ENCODE measurements around the gene HLA-DQB1. TPM values are rescaled to one million over a fixed set of nuclear protein-coding genes. Genes with fewer than 3 reads are reported as not detected.
A peak's percentile ranks its signal among the peaks of the same experiment; 100 is the strongest.
"Not testable (repeated sequence)": the region's sequence is repeated elsewhere in the genome, so short reads cannot be mapped to it uniquely, and the experiment has no call there.

HLA-DQB1 gene
- total and polyA plus RNA-seq, 3 experiments from 2014 or later: 4.3 to 22.7 (median 16.0) TPM

DNA sequence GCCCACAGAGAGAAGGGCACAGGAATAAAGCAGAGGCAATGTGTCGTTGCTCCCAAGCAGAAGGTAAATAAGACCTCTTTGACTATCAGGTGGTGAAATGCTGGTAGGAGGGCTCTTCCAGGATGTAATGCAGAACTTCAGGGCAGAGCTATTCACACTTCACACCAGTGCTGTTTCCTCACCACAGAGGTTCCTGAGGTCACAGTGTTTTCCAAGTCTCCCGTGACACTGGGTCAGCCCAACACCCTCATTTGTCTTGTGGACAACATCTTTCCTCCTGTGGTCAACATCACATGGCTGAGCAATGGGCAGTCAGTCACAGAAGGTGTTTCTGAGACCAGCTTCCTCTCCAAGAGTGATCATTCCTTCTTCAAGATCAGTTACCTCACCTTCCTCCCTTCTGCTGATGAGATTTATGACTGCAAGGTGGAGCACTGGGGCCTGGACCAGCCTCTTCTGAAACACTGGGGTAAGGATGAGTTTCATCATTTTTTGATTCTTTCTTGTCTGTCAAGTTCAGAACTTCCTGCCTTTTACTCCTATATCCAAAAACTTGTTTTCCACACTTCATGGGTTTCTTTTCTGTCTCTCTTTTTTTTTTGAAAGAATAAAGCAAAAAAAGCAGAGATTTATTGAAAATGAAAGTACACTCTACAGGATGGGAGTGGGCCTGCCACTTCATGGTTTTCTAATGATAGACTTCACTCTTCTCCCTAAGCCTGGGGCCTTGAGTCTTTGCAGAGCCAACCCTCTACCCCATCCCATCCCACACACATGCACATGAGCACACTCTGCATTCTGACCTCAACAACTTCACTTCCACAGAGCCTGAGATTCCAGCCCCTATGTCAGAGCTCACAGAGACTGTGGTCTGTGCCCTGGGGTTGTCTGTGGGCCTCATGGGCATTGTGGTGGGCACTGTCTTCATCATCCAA lies 24.4 kb downstream of the HLA-DQB1 start:
- H3K27me3 Mint-ChIP-seq; H3K36me3 Mint-ChIP-seq; H3K4me3 ChIP-seq (ENCODE audit: low read length); H3K9me3 ChIP-seq (ENCODE audit: low read length); CTCF ChIA-PET; H3K36me3 ChIP-seq (ENCODE audit: insufficient read depth, low read length); H3K4me1 ChIP-seq (ENCODE audit: insufficient read depth, low read length); H3K27ac ChIP-seq (ENCODE audit: low read depth, low read length); H3K9me3 Mint-ChIP-seq; H3K27me3 ChIP-seq (ENCODE audit: insufficient read depth, low read length, poor library complexity, severe bottlenecking); POLR2A ChIA-PET; DNase-seq: not testable (repeated sequence)
- Mint-ChIP-seq H3K27ac (peak overlapping the region in 6 of 8 donors; percentile 9 to 85 (median 47)), H3K4me1 (peaks cover 13 to 56% (median 46%) of the 10 kb centered on the region in 3 donors), H3K4me3 (peak overlapping the region in 4 of 7 donors; percentile 10 to 26 (median 15))

DNA sequence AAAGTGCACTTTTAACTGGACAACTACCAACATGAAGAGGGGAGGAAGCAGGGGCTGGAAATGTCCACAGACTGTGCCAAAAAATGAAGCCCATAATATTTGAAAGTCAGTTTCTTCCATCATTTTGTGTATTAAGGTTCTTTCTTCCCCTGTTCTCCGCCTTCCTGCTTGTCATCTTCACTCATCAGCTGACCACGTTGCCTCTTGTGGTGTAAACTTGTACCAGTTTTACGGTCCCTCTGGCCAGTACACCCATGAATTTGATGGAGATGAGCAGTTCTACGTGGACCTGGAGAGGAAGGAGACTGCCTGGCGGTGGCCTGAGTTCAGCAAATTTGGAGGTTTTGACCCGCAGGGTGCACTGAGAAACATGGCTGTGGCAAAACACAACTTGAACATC lies 25.3 kb downstream of the HLA-DQB1 start:
- peaks cover 0 to 4% of the 10 kb centered on the region in 2 donors for H3K27me3 Mint-ChIP-seq
- H3K9me3 Mint-ChIP-seq: no peaks in the 10 kb centered on the region
- H3K27ac ChIP-seq (ENCODE audit: low read depth, low read length): no peak overlapping the region
- H3K36me3 ChIP-seq (ENCODE audit: insufficient read depth, low read length): no peaks in the 10 kb centered on the region
- H3K27ac Mint-ChIP-seq: peak overlapping the region in 3 of 8 donors; percentile 4 to 82 (median 80)
- H3K36me3 Mint-ChIP-seq: peaks cover 0 to 5% (median 0%) of the 10 kb centered on the region in 3 donors
- no peak overlapping the region for H3K4me3 ChIP-seq (ENCODE audit: low read length)
- H3K4me1 Mint-ChIP-seq: peaks cover 13 to 59% (median 48%) of the 10 kb centered on the region in 3 donors
- H3K4me1 ChIP-seq (ENCODE audit: insufficient read depth, low read length): peaks cover 6% of the 10 kb centered on the region
- CTCF ChIA-PET: no interaction called here
- peak overlapping the region in 1 of 7 donors; percentile 3 for H3K4me3 Mint-ChIP-seq
- no peak for DNase-seq
- no peaks in the 10 kb centered on the region for H3K27me3 ChIP-seq (ENCODE audit: insufficient read depth, low read length, poor library complexity, severe bottlenecking)
- H3K9me3 ChIP-seq (ENCODE audit: low read length): no peaks in the 10 kb centered on the region
- POLR2A ChIA-PET: no interaction called here

DNA sequence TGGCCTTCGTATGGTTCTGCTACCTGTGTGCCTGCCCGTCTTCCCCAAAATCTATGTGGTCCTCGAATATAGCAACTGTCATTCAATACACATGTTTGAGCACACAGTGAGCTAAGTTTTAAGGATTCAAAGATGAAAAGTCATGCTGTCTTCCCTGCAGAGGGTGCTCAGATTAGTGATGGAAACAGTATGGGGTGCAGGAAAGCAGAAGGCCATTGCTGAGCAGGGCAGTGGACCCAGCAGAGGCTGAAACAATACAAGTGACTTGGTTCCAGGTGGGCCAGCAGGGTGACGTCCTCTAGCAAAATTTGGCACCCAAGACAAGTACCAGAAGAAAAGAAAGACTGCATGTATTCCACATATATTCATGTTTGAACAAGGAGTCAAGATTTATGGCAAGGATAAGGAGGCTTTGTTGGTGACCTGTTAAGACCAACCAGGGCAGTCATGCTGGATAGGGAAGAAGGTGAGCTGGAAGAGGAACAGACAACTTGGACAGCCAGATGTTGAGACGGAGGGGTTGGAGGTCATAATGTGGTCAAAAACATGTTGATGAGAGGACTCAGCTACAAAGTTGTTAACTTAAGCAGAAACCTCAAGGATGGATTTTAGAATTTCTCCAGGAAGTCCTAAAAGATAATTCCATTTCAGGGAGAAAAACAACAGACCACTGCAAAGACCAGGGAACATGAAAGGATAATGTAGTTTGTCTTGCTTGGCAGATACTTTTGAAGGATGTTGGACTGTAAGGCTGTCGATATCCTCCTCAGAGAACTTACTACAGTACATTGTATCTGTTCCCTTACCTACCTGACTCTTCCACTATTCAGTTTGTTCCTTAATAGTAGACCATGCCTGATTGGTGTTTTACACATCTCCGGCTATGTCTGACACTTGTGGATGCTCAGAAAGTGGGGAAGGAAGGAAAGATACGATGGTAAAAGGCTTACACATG lies 26.7 kb downstream of the HLA-DQB1 start:
- H3K36me3 ChIP-seq (ENCODE audit: insufficient read depth, low read length): no peaks in the 10 kb centered on the region
- peaks cover 6% of the 10 kb centered on the region for H3K4me1 ChIP-seq (ENCODE audit: insufficient read depth, low read length)
- CTCF ChIA-PET: no interaction called here
- Mint-ChIP-seq H3K36me3 (no peaks in the 10 kb centered on the region), H3K9me3 (no peaks in the 10 kb centered on the region), H3K27me3 (peaks cover 2 to 6% of the 10 kb centered on the region in 2 donors), H3K4me1 (peaks cover 13 to 59% (median 50%) of the 10 kb centered on the region in 3 donors), H3K4me3 (peak overlapping the region in 6 of 7 donors; percentile 5 to 80 (median 56)), H3K27ac (peak overlapping the region in 5 of 8 donors; percentile 37 to 91 (median 67))
- DNase-seq: no peak
- H3K4me3 ChIP-seq (ENCODE audit: low read length): no peak overlapping the region
- no peaks in the 10 kb centered on the region for H3K27me3 ChIP-seq (ENCODE audit: insufficient read depth, low read length, poor library complexity, severe bottlenecking)
- POLR2A ChIA-PET: no interaction called here
- no peaks in the 10 kb centered on the region for H3K9me3 ChIP-seq (ENCODE audit: low read length)
- no peak overlapping the region for H3K27ac ChIP-seq (ENCODE audit: low read depth, low read length)

DNA sequence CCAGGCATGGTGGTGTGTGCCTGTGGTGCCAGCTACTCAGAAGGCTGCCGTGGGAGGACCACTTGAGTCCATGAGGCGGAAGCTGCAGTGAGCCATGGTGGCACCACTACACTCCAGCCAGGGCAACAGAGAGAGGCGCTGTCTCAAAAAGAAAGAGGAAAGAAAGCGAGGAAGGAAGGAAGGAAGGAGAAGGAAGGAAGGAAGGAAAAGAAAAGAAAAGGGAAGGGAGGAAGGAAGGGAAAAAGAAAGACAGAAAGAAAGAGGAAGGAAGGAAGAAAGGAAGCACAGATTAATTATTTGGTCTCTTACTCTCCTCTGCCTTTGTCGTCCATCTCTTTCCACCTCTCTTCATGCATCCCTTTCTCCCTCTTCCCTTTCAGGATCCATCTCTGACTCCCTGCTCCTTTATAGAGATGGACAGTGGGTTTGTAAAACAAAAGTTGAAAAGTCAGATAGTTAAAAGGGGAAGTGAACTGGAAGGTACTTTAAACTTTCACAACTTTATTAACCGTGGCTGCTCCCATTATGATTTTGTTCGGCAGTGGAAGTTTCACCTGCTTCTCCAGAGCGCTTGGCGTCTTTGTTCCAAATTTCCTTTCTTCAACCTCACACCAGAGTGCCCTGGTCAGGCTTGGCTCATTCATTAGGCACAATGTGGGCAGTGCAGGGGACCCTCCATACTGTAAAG lies 27.8 kb downstream of the HLA-DQB1 start:
- Mint-ChIP-seq H3K4me3 (peak overlapping the region in 6 of 7 donors; percentile 47 to 93 (median 78)), H3K4me1 (peaks cover 16 to 59% (median 58%) of the 10 kb centered on the region in 3 donors), H3K9me3 (no peaks in the 10 kb centered on the region), H3K27ac (peak overlapping the region in 5 of 8 donors; percentile 32 to 88 (median 74)), H3K36me3 (no peaks in the 10 kb centered on the region), H3K27me3 (peaks cover 2 to 6% of the 10 kb centered on the region in 2 donors)
- H3K4me3 ChIP-seq (ENCODE audit: low read length): no peak overlapping the region
- no peaks in the 10 kb centered on the region for H3K27me3 ChIP-seq (ENCODE audit: insufficient read depth, low read length, poor library complexity, severe bottlenecking)
- CTCF ChIA-PET: no interaction called here
- H3K27ac ChIP-seq (ENCODE audit: low read depth, low read length): peak overlapping the region; percentile 16
- peaks cover 6% of the 10 kb centered on the region for H3K4me1 ChIP-seq (ENCODE audit: insufficient read depth, low read length)
- no peak for DNase-seq
- H3K9me3 ChIP-seq (ENCODE audit: low read length): no peaks in the 10 kb centered on the region
- H3K36me3 ChIP-seq (ENCODE audit: insufficient read depth, low read length): no peaks in the 10 kb centered on the region
- POLR2A ChIA-PET: no interaction called here

DNA sequence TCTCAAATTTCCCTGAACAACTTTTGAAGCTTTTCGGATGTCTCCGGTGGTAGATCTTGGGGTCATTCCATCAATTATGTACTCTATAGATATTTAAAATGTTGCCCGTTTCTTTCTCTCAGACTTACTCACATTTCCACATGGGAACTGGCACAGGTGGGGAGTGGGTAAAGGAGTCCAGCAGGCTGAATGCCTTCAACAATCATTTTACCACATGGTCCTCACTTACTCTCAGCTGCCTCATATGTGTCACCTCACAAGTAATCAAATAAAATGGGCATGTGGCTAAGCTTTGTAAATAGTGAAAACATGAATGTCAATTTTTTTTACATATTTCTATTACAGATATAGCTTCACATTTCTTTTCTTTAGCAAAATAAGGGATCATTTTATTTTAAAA lies 28.6 kb downstream of the HLA-DQB1 start:
- no peak for DNase-seq
- H3K27me3 Mint-ChIP-seq: peaks cover 2 to 6% of the 10 kb centered on the region in 2 donors
- Histone ChIP-seq H3K27ac (ENCODE audit: low read depth, low read length) (peak overlapping the region; percentile 68), H3K4me3 (ENCODE audit: low read length) (no peak overlapping the region), H3K9me3 (ENCODE audit: low read length) (no peaks in the 10 kb centered on the region), H3K4me1 (ENCODE audit: insufficient read depth, low read length) (peaks cover 6% of the 10 kb centered on the region), H3K27me3 (ENCODE audit: insufficient read depth, low read length, poor library complexity, severe bottlenecking) (no peaks in the 10 kb centered on the region), H3K36me3 (ENCODE audit: insufficient read depth, low read length) (no peaks in the 10 kb centered on the region)
- peak overlapping the region in 6 of 7 donors; percentile 34 to 93 (median 78) for H3K4me3 Mint-ChIP-seq
- no peaks in the 10 kb centered on the region for H3K9me3 Mint-ChIP-seq
- ChIA-PET POLR2A (no interaction called here), CTCF (no interaction called here)
- peaks cover 16 to 54% (median 52%) of the 10 kb centered on the region in 3 donors for H3K4me1 Mint-ChIP-seq
- no peaks in the 10 kb centered on the region for H3K36me3 Mint-ChIP-seq
- H3K27ac Mint-ChIP-seq: peak overlapping the region in 7 of 8 donors; percentile 3 to 76 (median 57)

DNA sequence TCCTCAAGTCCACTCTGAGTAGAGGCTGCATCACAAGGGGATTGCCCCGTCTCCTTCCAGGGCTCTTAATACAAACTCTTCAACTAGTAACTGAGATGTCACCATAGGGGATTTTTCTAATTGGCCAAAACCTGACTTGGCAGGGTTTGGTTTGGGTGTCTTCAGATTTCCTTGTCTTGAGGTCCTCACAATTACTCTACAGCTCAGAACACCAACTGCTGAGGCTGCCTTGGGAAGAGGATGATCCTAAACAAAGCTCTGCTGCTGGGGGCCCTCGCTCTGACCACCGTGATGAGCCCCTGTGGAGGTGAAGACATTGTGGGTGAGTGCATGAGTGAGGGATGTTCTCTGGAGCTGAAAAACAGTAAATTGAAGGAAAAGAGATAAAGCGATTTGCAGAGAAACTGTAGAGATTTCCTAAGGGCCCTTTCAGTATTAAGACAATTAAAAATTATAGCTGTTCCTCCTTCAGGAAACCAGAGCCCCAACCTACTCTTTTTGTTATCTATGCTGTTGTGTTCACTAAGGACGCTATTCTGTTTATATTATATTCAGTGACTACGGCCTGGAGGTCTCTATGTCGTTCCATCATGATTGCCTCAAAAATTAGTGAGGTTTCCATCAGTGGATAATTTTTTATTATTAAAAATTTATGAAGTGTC lies 29.1 kb downstream of the HLA-DQB1 start, which contains the start of gene HLA-DQA1:
Gene HLA-DQA1 (plus strand): TSS at position 188 of the 662 bp plus-strand sequence. CDS start 53 bp downstream, at position 241.
- H3K27me3 ChIP-seq (ENCODE audit: insufficient read depth, low read length, poor library complexity, severe bottlenecking): no peaks in the 10 kb centered on the region
- H3K4me1 ChIP-seq (ENCODE audit: insufficient read depth, low read length): peaks cover 6% of the 10 kb centered on the region
- CTCF ChIA-PET: no interaction called here
- Mint-ChIP-seq H3K4me3 (peak within 1 kb of the TSS; percentile 28 to 93 (median 83)), H3K9me3 (no peaks in the 10 kb centered on the region), H3K27me3 (peaks cover 2 to 6% of the 10 kb centered on the region in 2 donors), H3K36me3 (no peaks in the 10 kb centered on the region), H3K27ac (peak within 1 kb of the TSS in 7 of 8 donors; percentile 66 to 94 (median 86)), H3K4me1 (peaks cover 17 to 49% (median 47%) of the 10 kb centered on the region in 3 donors)
- POLR2A ChIA-PET: no interaction called here
- no peaks in the 10 kb centered on the region for H3K9me3 ChIP-seq (ENCODE audit: low read length)
- H3K27ac ChIP-seq (ENCODE audit: low read depth, low read length): peak within 1 kb of the TSS; percentile 68
- peak in 1 of 5 donors; percentile 10 for DNase-seq
- peak within 1 kb of the TSS; percentile 23 for H3K4me3 ChIP-seq (ENCODE audit: low read length)
- no peaks in the 10 kb centered on the region for H3K36me3 ChIP-seq (ENCODE audit: insufficient read depth, low read length)

DNA sequence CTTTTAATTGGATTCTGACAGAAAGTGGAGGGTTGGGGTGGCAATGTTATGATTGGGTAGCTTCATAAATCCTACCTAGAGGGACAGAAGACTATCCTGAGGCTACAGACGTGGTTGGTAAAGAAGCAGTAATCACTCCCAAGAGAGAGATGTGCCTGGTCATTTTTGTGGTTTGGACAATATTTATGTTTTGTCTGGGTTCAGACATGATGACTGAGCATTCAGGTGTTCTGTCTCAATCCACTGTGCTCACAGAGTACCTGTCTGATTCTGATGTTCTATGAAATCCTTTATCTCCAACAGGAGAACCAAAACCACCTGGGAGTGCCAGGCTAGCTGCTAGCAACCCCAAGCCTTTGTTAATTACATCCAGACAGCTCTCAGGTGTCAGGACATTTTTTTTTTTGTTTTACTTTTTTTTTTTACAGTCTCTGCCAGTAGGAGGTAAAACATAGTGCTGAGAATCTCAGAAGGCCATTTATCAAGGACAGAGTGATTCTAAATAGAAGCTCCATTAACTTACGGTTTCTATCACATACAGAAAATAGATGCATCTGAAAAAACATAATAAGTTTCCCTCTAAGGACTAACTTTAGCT lies 30.8 kb downstream of the HLA-DQB1 start:
- Histone ChIP-seq H3K27me3 (ENCODE audit: insufficient read depth, low read length, poor library complexity, severe bottlenecking) (no peaks in the 10 kb centered on the region), H3K4me3 (ENCODE audit: low read length) (no peak overlapping the region), H3K4me1 (ENCODE audit: insufficient read depth, low read length) (no peaks in the 10 kb centered on the region), H3K9me3 (ENCODE audit: low read length) (no peaks in the 10 kb centered on the region), H3K27ac (ENCODE audit: low read depth, low read length) (no peak overlapping the region), H3K36me3 (ENCODE audit: insufficient read depth, low read length) (no peaks in the 10 kb centered on the region)
- Mint-ChIP-seq H3K36me3 (no peaks in the 10 kb centered on the region), H3K27me3 (peaks cover 2 to 6% of the 10 kb centered on the region in 2 donors), H3K4me3 (no peak overlapping the region), H3K9me3 (no peaks in the 10 kb centered on the region), H3K4me1 (peaks cover 9 to 35% (median 29%) of the 10 kb centered on the region in 3 donors), H3K27ac (no peak overlapping the region)
- CTCF ChIA-PET: no interaction called here
- no peak for DNase-seq
- POLR2A ChIA-PET: no interaction called here
